HG03097 (cell line): ENCODE measurements around the gene B3GAT1.
A peak's percentile ranks its signal among the peaks of the same experiment; 100 is the strongest.

Experiments
- ATAC-seq: cut with Tn5 transposase; IDR thresholded peaks from one replicate; pipeline ENCODE4 v1.9.1; 2021; ENCODE audit not compliant: unreplicated experiment, low FRiP score

B3GAT1 gene

DNA sequence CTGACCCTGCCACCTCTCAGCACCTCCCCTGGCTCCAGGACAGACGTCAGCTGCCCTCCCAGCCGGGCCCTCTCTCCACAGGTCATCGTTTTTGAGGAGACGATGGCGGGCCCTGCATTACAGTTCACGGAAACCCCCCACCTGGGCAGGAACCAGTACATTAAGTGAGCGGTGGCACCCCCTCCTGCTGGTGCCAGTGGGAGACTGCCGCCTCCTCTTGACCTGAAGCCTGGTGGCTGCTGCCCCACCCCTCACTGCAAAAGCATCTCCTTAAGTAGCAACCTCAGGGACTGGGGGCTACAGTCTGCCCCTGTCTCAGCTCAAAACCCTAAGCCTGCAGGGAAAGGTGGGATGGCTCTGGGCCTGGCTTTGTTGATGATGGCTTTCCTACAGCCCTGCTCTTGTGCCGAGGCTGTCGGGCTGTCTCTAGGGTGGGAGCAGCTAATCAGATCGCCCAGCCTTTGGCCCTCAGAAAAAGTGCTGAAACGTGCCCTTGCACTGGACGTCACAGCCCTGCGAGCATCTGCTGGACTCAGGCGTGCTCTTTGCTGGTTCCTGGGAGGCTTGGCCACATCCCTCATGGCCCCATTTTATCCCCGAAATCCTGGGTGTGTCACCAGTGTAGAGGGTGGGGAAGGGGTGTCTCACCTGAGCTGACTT, 37.0 kb downstream of the B3GAT1 start:
- no peak for ATAC-seq

DNA sequence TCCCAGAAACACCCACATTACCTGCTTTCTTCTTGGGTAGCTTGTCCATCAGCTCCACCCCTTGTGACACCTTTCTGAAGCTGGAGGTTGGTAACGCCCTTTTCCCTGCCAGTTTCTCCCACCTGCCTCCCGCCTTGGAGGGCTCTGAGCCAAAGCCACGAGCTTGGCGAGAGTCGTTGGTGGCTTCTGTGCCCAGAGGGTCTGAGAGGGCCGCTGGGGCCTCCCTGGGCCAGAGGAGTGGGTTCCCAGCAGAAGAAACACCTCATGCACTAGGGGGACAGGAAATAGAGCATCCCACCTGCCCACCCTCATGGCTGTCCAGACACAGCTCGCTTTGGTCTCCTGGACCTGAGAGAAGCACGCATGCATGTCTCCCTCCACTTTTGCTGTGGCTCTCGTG, 37.9 kb downstream of the B3GAT1 start:
- ATAC-seq: no peak

DNA sequence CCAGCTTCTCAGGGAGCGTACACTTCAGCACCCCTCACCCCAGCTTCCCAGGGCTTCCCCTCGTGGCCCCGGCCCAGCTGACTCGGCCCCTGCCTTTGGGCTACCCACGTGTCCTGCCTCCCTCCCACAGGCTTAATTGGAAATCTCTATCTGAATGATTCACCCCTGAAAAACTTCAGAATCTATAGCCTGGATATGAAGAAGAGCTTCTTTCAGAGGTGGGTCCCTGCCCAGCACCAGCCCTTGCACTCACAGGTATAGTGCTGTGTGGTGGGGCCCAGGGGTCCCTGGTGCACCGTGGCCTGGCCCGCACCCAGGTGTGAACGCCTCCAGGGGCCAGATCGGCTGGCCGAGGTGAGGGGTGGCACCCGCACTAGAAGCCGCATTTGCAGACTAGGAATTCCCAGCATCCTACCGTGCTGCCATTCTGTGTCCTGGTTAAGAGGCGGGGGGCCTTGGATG, 38.4 kb downstream of the B3GAT1 start:
- ATAC-seq: no peak

GRCh38 chr11:134372961-134373360, 39.1 kb downstream of the B3GAT1 start:
- ATAC-seq: no peak

DNA sequence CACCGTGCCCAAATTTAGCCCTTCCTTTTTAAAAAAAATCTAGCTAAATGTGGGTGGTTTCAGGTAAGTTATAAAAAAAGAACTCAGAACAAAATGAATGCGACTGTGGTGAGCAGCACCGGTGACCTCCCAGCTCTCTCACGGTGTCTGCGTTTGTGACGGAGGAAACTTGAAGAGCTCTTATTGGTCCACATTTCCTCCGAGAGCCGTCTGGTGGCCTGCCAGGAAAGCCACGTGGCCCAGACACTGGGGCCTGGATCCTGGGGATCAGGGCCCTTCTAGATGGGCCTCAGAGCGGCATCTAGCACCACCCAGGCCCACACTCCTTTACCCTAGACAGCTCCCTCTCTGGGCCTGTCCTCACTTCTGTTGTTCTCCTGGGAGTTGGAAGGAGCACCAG, 39.5 kb downstream of the B3GAT1 start:
- ATAC-seq: no peak

DNA sequence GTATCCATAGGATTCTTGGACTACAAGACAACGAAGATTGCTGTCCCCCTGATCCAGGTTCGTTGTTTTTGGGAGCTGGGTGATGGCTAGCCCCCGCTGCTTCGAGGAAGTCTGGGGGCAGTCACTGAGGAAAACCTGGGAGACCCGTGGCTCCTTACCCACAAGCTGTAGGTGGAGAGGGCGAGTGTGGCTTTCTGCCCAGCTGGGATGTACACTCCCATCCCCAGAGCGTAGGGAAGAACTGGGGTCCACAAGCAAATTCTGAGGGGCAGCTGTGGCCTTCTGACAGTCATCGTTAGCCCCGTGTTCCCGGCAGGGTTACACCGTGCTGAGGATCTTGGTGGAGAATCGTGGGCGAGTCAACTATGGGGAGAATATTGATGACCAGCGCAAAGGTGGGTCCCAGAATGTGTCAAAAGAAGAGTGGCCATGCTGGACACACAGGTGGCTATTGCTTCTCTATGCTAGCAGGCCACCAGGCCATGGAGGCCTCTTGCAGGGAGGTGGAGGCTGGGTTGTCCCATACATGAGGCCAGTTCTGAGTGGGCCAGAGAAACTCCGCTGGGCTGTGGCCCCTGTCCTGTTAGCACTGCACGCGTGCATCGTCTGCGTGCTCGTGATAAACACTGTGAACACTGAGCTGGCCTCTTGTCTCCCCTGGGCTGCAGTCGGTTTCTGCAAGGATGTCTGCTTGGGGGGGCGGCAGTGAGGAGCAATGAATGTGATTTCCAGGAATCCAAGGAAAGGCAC, 40.4 kb downstream of the B3GAT1 start:
- no peak for ATAC-seq

DNA sequence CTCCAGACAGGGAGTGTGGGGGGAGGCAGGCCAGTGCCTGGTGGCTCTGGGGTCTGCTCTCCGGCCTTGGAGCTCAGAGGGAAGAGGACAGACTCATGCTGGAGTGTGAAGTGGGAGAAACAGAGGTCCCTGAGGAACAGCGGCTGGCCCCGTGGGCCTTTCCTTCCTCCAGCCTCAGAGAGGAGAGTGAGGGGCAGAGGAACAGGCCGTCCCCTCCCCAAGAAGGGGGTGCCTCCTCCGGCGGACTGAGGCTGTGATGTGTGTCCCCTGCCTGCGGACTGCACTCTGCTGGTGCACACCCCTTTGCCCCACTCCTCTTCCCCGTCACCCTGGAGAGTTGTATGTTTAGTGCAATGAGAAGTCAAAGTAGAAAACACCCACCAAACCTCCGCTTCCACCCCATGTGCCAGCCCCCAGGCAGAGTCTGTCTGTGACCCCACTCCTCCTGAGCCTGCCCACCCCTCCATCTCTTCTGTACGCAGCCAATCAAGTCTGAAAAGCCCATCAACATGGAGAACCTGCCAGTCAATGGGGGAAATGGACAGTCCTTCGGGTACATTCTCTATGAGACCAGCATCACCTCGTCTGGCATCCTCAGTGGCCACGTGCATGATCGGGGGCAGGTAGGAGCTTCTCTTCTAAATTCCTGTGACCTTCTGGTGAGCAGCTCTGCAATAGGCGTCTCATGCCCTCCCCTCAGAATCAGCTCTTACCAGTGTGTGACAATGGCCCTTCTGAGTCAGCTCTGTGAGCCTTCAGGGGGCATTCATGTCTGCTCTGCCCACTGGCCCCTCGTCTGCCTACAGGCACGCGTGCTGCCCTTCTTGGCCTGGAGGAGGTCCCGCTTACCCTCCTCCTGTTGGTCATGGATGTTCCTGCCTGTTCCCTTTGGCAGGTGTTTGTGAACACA, 41.3 kb downstream of the B3GAT1 start:
- no peak for ATAC-seq

- no peak for ATAC-seq
Measured at GRCh38 chr11:134369656-134370525, 42.2 kb downstream of the B3GAT1 start.

- no peak for ATAC-seq
Measured at GRCh38 chr11:134367781-134368180, 44.3 kb downstream of the B3GAT1 start.

DNA sequence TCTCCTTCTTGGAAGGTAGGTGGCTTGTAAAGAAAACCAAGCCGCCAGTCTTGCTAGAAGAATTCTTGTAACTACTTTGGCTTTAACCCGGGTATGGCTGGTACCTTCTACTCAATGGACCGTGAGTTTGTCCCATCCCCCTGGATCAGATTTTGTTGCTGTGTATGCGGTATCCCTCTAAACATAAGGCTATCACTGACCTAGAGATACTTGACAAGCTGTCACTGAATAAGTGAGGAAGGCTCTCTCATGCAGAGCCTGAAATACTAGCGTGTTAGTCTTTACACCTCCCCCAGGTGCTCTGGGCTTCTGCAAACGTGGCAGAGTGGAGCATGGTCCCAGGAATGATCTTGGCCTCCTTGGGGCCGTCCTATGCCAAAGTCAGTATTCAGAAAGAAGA, 45.8 kb downstream of the B3GAT1 start:
- ATAC-seq: no peak

DNA sequence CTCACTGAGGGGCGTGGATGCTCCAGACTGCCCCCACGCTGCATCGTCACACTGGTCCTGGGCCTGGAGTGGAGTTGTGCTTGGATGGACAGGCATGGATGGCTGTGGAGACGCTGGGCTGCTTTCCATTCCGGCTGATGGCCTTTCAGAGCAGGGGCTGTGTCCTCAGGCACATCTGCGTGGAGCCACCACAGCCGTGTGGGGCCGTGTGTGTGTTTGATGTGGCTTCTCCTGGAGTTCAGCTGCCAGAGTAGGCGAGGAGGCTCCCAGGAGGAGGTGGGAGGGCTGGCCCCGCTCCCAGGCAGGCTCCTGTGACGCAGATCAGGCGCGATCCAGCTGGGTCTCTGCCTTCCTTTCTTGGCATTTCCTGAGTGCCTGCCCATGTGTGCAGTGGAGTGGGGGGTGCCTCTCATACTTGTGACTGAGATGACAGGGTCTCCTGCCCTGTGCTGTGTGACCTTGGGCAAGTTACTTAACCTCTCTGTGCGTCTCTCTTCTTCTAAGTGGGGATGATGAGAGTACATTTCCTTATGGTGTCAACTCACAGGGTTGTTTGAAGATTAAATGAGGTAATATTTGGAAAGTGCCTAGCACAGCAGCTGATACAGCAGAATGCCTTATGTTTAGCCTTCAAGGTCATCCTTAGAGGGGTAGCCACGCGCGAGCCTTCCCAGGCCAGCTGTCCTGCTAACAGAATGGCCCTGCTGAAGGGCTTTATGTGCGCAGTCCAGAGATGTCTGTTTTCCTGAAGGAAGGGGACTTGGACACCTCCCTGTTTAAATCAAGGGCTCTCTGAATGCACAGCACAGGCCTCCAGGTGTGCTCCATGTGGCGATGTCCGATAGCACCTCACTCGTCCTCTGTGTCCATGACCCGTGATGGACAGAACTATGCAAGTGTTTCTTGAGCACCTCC, 46.8 kb downstream of the B3GAT1 start:
- no peak for ATAC-seq

DNA sequence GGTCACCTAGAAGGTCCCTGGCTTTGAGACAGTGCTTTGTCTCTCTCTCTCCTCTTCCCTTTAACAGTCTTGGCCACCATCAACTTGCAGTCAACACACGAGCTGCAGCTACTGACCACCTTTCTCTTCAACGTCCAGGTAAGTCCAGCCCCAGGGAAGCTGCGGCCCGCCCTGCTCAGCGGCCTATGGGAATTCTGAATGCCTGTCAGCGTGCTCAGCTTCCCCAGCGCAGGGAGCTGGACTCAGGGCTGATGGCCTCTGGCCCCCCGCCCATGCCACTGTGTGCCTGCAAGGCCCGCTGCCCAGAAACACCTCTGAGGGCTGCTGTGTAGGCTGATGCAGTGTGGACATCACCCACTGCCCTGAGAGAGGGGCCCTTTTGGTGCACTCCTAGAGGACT, 47.8 kb downstream of the B3GAT1 start:
- no peak for ATAC-seq

- no peak for ATAC-seq
Measured at GRCh38 chr11:134363592-134363991, 48.5 kb downstream of the B3GAT1 start.

DNA sequence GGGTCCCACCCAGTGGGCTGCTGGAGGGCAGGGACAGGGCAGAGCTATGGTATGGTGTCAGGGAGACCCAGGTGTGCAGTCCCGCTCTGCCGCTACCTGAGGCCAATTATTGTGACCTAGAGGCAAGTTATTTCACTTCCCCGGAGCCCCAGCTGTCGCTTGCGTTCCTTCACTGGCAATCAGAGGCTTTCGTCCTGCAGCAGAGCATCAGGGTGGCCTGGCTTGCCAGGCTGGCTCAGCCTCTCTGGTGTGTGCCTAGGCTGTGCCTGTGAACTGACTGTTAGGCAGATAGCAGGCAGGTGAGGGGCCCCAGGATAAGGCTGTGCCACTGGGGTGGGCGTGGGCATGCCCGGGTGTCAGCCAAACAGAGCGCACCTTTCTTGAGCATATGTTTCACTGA, 48.9 kb downstream of the B3GAT1 start:
- no peak for ATAC-seq

GRCh38 chr11:134362192-134362901, 49.7 kb downstream of the B3GAT1 start:
- ATAC-seq: no peak

- ATAC-seq: no peak
Measured at GRCh38 chr11:134361661-134362060, 50.4 kb downstream of the B3GAT1 start.

DNA sequence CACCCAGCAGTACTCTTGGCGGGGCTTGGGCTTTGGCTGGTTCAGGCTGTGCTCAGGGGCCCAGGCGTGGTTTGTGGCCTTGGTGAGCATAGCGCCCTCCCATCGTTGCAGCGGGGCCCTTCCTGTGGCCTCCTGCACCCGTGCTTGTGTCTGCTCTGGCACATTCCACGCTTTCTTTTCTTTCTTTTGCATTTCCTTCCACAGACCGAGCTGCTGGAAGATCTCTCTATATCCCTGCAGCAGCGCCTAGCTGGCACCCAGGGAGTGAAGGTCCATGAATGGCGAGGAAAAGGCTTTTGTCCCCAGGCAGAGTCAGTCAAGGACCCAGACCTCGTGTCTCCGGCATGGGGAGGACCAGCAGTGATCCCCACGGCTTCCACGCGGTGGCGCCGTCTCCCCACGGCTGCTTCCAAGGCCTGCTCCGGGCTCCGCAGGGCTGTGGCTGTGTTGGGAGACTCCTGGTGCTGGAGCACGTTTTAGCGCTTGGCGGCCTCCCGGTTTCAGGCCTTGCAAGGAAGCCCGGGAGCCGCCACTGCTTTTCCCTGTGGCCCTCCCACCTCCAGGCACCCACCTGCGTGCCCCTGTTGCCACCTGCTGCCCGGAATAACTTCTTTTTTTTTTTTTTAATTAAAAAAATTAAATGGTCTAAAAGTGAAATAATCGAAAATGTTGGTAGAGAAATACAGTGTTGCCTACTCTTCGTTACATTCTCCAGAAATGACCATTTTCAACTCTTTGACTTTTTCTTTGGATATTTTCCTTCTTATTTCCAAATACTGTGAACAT, 51.8 kb downstream of the B3GAT1 start:
- peak; percentile 90 for ATAC-seq

DNA sequence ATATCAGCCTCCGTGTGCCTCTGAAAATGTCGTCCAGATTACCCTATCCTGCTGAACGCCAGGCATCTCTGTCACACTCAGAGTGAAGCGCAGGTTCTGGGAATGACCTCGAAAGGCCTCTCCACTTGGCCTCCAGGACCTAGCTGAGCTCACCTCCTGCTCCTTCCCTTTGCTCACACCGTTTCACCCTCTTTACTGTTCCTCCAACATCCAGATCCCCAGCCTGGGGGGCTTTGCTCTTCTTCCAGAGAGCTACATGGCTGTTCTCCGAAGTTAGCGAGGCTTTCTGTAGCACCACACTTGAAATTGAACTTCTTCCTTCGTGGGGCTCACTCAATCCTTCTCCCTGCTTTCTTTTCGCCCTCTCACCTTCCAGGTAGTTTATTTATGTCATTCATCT, 52.4 kb downstream of the B3GAT1 start:
- ATAC-seq: no peak
